Heart left ventricle (tissue), 13 donors: Measurements from ENCODE around the gene CDC25B.

ENCODE experiments used
- CTCF ChIP-seq, 12 donors: fragments of 200-600 bp; sonication (generic) in 4 of 12; IDR thresholded peaks; one replicate each; pipeline versions ENCODE4 v1.5.0 to v1.8.0; 2018 to 2022; ENCODE audit warnings: antibody characterized with exemption in 12 of 12, mild to moderate bottlenecking in 5 of 12
- POLR2A ChIP-seq, 2 donors: fragments of 450-650 bp; IDR thresholded peaks; one replicate each; pipeline ENCODE4 v1.6.1; 2017; ENCODE audit warnings: antibody characterized with exemption in 2 of 2, mild to moderate bottlenecking in 2 of 2, moderate library complexity in 2 of 2
- donor health status: ischemic (EF 13 %, LVEDD 7.1; RV severe dilation, severe dysfunction).
- donor health status: DM: no; HTN: yes; CAD: no.
- donor health status: DM: no; HTN: no; CAD: no.
- donor health status: ischemic (EF 25% LVEDD 6.9; RV normal size, moderate dysfunction).
- donor health status: ischemic (EF 25% LVEDD 5.7; RV mildly dilated, moderate dysfunction).
- donor health status: ischemic (EF 35%, LVEDD 5.7; RV mildly dilated, moderate dysfunction).
- donor health status: nonischemic (EF 11% LVEDD 7.7; RV severe dilation, severe dysfunction).
- donor health status: DM: yes; HTN: yes; CAD: no.
- donor health status: PGD.
- donor health status: ischemic (EF 29% LVEDD 5.4; RV normal size, mild dysfunction).
- donor health status: nonischemic (EF 23%, LVEDD 6.1; RV moderate dilation, normal function).

GRCh38 chr20:3767110-3767426, 29.0 kb upstream of the CDC25B start:
- TF ChIP-seq CTCF (IDR thresholded peaks at IDR 0.05) (no peak), POLR2A (IDR thresholded peaks at IDR 0.05) (no peak)
